DOHH2 (cell line): ENCODE results near the gene TRAPPC11.

ENCODE experiments used
- H3F3A ChIP-seq: fragments of 200-600 bp; sonication (generic), shearing (Covaris generic); 2 replicates; pipeline ENCODE4 v1.6.0; 2016; ENCODE audit warnings: antibody characterized with exemption, mild to moderate bottlenecking; ENCODE audit not compliant: control insufficient read depth, insufficient read depth
- H3K27ac ChIP-seq: fragments of 200-600 bp; sonication (generic); 2 replicates; pipeline ENCODE4 v1.5.1; 2014; ENCODE audit warnings: low read depth, mild to moderate bottlenecking, low read length, moderate library complexity
- H3K27me3 ChIP-seq: fragments of 200-600 bp; sonication (generic); 2 replicates; pipeline ENCODE4 v1.6.1; 2014; ENCODE audit warnings: mild to moderate bottlenecking, low read length, mixed read lengths; ENCODE audit not compliant: control insufficient read depth
- H3K36me3 ChIP-seq: fragments of 200-600 bp; sonication (generic); 2 replicates; pipeline ENCODE4 v1.6.1; 2014; ENCODE audit warnings: mild to moderate bottlenecking, low read length, moderate library complexity, mixed read lengths; ENCODE audit not compliant: control insufficient read depth
- H3K4me1 ChIP-seq: fragments of 200-600 bp; sonication (generic); 2 replicates; pipeline ENCODE4 v1.6.1; 2014; ENCODE audit warnings: mild to moderate bottlenecking, low read length, mixed read lengths; ENCODE audit not compliant: control insufficient read depth
- H3K4me2 ChIP-seq: fragments of 200-600 bp; sonication (generic); 2 replicates; pipeline ENCODE4 v1.6.0; 2014; ENCODE audit warnings: mild to moderate bottlenecking, low read length, moderate library complexity
- H3K4me3 ChIP-seq: fragments of 200-600 bp; sonication (generic); 2 replicates; pipeline ENCODE4 v1.5.1; 2014; ENCODE audit warnings: mild to moderate bottlenecking, low read length, mixed read lengths
- H3K79me2 ChIP-seq: fragments of 200-600 bp; sonication (generic); 2 replicates; pipeline ENCODE4 v1.6.1; 2014; ENCODE audit warnings: mild to moderate bottlenecking, low read length, mixed read lengths; ENCODE audit not compliant: control insufficient read depth
- H3K9me2 ChIP-seq: fragments of 200-600 bp; sonication (generic); replicated peaks from 2 replicates; pipeline ENCODE4 v1.6.1; 2014; ENCODE audit warnings: mild to moderate bottlenecking, low read length, mixed read lengths; ENCODE audit not compliant: control insufficient read depth
- H3K9me3 ChIP-seq: fragments of 200-600 bp; sonication (generic); 2 replicates; pipeline ENCODE4 v1.6.1; 2014; ENCODE audit warnings: antibody characterized with exemption, low read length, mixed read lengths; ENCODE audit not compliant: control insufficient read depth, insufficient read depth
- H4K20me1 ChIP-seq: fragments of 200-600 bp; sonication (generic); 2 replicates; pipeline ENCODE4 v1.6.0; 2014; ENCODE audit warnings: low read depth, mild to moderate bottlenecking, antibody characterized with exemption, low read length, moderate library complexity; ENCODE audit not compliant: control insufficient read depth, insufficient read depth
- CTCF ChIP-seq: fragments of 200-600 bp; sonication (generic); IDR thresholded peaks from one replicate; pipeline ENCODE4 v1.5.1; 2014; ENCODE audit warnings: antibody characterized with exemption, mild to moderate bottlenecking, low read depth, low read length; ENCODE audit not compliant: poor library complexity, severe bottlenecking
- EZH2phosphoT487 ChIP-seq: fragments of 200-600 bp; sonication (generic); IDR thresholded peaks from 2 replicates; pipeline ENCODE4 v1.6.1; 2017; ENCODE audit warnings: borderline replicate concordance, mild to moderate bottlenecking, antibody characterized with exemption, low read length, moderate library complexity, mixed read lengths

Gene TRAPPC11

DNA sequence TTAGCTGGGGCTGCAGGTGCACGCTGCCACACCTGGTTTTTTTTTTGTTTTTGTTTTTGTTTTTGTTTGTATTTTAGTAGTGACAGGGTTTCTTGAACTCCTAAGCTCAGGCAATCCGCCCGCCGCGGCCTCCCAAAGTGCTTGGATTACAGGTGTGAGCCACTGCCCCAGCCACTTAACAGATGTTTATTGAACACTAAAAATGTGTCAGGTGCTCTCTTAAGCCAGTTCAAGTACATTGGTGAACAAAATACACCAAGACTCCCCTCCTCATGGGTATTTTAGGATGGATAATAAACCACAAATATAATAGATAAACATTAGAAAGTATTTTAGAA is 69.9 kb downstream of the TRAPPC11 start:
- Histone ChIP-seq H3K79me2 (no peaks in the 10 kb centered on the region), H3K27me3 (no peaks in the 10 kb centered on the region), H3K36me3 (no peaks in the 10 kb centered on the region), H3F3A (no peaks in the 10 kb centered on the region), H3K4me2 (no peak overlapping the region), H3K9me3 (peaks cover 13% of the 10 kb centered on the region), H3K27ac (no peak overlapping the region), H4K20me1 (no peaks in the 10 kb centered on the region), H3K9me2 (no peaks in the 10 kb centered on the region), H3K4me3 (no peak overlapping the region), H3K4me1 (no peaks in the 10 kb centered on the region)
- TF ChIP-seq CTCF = no peak
- TF ChIP-seq EZH2phosphoT487 = no peak

DNA sequence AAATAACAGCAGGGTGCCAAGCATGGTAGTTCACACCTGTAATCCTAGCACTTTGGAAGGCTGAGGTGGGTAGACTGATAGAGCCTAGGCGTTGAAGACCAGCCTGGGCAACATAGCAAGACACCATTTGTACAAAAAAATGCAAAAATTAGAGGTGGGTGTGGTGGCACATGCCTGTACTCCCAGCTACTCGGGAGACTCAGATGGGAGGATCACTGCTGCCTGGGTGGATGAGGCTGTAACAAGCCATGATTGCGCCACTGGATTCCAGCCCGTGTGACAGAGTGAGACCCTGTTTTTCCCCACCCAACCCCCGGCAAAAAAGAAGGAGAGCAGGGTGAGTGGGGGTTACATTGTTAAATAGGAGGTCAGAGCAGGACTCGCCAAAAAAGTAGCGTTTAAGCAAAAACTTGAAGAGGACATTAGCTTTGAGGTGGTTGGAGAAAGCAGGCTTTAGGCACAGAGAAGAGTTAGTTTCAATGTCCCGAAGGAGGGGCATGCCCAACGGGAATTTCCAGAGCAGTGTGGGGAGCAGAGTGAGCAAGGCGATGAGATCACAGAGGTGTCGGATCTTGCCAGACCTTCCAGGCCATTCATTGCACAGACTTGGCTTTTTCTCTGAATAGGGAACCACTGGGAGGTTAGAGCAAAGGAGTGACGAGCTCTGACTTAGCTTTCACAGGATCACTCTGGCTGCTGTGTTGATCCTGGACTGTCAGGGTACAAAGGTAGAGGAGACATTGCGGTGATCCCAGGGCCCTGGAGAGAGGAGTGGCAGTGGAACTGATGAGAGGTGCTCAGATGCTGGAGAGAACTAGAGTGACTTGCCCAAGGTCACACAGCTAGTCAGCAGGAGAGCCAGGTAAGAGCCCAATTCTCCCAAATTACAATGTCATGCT is 70.6 kb downstream of the TRAPPC11 start:
- TF ChIP-seq CTCF (no peak), EZH2phosphoT487 (no peak)
- Histone ChIP-seq H4K20me1 (no peaks in the 10 kb centered on the region), H3K4me3 (no peak overlapping the region), H3K36me3 (no peaks in the 10 kb centered on the region), H3K27me3 (no peaks in the 10 kb centered on the region), H3K9me3 (peaks cover 12% of the 10 kb centered on the region), H3K27ac (no peak overlapping the region), H3K4me2 (no peak overlapping the region), H3K79me2 (no peaks in the 10 kb centered on the region), H3F3A (no peaks in the 10 kb centered on the region), H3K9me2 (no peaks in the 10 kb centered on the region), H3K4me1 (no peaks in the 10 kb centered on the region)

GRCh38 chr4:183732296-183732695 is 73.2 kb downstream of the TRAPPC11 start:
- Histone ChIP-seq H3K4me2 (no peak overlapping the region), H3K9me2 (no peaks in the 10 kb centered on the region), H4K20me1 (no peaks in the 10 kb centered on the region), H3F3A (no peaks in the 10 kb centered on the region), H3K4me1 (no peaks in the 10 kb centered on the region), H3K9me3 (no peaks in the 10 kb centered on the region), H3K27ac (no peak overlapping the region), H3K79me2 (no peaks in the 10 kb centered on the region), H3K27me3 (no peaks in the 10 kb centered on the region), H3K36me3 (no peaks in the 10 kb centered on the region), H3K4me3 (no peak overlapping the region)
- no peak for TF ChIP-seq CTCF
- TF ChIP-seq EZH2phosphoT487 = no peak
